IPS-20b (cell line): Measurements from ENCODE around the gene FMNL2.
"Not testable (repeated sequence)": the region's sequence is repeated elsewhere in the genome, so short reads cannot be mapped to it uniquely, and the experiment has no call there.

Experiments
- H3K27ac ChIP-seq: one replicate; pipeline ENCODE4 v1.5.1; 2013; ENCODE audit warnings: low read length
- H3K27me3 ChIP-seq: 2 replicates; pipeline ENCODE4 v1.6.1; 2013; ENCODE audit warnings: mild to moderate bottlenecking, low read length, inconsistent platforms; ENCODE audit not compliant: insufficient read depth
- H3K36me3 ChIP-seq: 2 replicates; pipeline ENCODE4 v1.6.1; 2013; ENCODE audit warnings: low read depth, mild to moderate bottlenecking, inconsistent platforms, low read length, moderate library complexity; ENCODE audit not compliant: insufficient read depth
- H3K4me1 ChIP-seq: 2 replicates; pipeline ENCODE4 v1.6.1; 2013; ENCODE audit warnings: mild to moderate bottlenecking, control low read depth, inconsistent platforms, low read length, moderate library complexity; ENCODE audit not compliant: insufficient read depth
- H3K4me3 ChIP-seq: 2 replicates; pipeline ENCODE4 v1.5.1; 2013; ENCODE audit warnings: mild to moderate bottlenecking, low read length, inconsistent platforms
- H3K9ac ChIP-seq: 2 replicates; pipeline ENCODE4 v1.6.1; 2013; ENCODE audit warnings: low read depth, mild to moderate bottlenecking, inconsistent platforms, low read length, moderate library complexity
- H3K9me3 ChIP-seq: 2 replicates; pipeline ENCODE4 v1.6.1; 2013; ENCODE audit warnings: mild to moderate bottlenecking, low read depth, low read length, inconsistent platforms; ENCODE audit not compliant: insufficient read depth

FMNL2 gene

DNA sequence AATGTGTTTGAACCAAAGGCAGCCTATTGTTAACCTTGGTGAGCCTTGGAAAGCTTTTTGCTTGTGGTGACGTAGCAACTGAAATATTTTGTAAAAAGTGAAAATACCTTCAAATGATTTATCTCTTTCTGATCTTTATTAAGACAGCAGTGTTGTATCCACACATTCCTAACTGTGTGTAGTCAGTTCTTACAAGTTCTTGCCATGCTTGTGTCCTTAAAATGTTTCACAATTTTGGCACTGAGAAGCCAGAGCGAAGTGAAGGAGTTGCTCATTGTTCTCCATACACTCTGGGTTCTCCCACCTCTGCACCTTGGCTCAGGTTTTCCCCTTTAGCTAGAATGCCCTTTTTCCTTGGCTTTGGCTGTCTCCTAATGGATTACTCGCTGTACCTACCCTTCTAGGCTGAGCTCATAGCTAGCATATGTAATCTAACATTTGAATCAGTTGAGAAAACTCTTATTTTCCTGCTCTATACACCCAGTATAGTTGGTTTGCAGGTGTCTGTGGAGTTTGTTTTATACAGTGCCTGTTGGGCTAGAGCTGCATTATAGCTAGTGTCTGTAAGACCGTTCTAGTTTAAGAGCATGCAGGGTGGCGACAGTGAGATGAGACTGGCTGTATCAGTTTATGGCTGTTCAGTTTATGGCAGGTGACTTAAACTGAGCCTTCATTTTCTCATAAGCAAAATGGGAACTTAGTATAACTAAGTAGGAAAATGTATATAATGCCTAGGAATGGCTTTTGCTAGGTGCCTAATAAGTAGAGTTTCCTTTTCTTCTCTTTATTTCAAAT lies 45.5 kb downstream of the FMNL2 start:
- H3K36me3 ChIP-seq = no peaks in the 10 kb centered on the region
- no peak overlapping the region for H3K4me3 ChIP-seq
- peaks cover 17% of the 10 kb centered on the region; the same call in 1 of the 2 replicates for H3K4me1 ChIP-seq
- H3K9me3 ChIP-seq = no peaks in the 10 kb centered on the region
- H3K27ac ChIP-seq = no peak overlapping the region
- no peaks in the 10 kb centered on the region for H3K27me3 ChIP-seq
- no peak overlapping the region for H3K9ac ChIP-seq

GRCh38 chr2:152383702-152384101 lies 48.7 kb downstream of the FMNL2 start:
- Histone ChIP-seq H3K4me3 (no peak overlapping the region), H3K9ac (no peak overlapping the region), H3K27ac (no peak overlapping the region), H3K27me3 (no peaks in the 10 kb centered on the region), H3K36me3 (no peaks in the 10 kb centered on the region), H3K9me3 (no peaks in the 10 kb centered on the region), H3K4me1 (peaks cover 13% of the 10 kb centered on the region; the same call in 1 of the 2 replicates)

DNA sequence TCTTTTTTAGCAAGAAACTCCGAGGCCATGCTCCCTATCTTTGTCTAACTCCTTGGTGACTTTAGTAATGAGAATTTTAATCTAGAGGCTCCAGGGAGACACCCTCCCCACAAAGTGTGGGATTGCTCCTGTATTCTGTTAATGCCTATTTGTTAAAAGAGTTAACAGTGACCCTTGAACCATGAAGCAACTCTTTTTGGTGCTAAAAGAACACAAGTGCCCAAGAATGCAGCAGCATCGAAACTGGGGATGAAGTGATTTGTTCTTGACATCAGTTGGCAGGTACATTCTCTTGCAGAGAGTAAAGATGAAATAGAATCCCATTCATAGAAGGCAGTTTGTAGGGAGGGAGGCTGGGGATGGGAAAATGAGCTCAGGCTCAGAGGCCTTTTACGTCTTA lies 50.0 kb downstream of the FMNL2 start:
- Histone ChIP-seq H3K36me3 (no peaks in the 10 kb centered on the region), H3K27ac (no peak overlapping the region), H3K27me3 (no peaks in the 10 kb centered on the region), H3K4me3 (no peak overlapping the region), H3K4me1 (peaks cover 10% of the 10 kb centered on the region; the same call in 1 of the 2 replicates), H3K9ac (no peak overlapping the region), H3K9me3 (no peaks in the 10 kb centered on the region)

- Histone ChIP-seq H3K36me3 (no peaks in the 10 kb centered on the region), H3K4me1 (peaks cover 10% of the 10 kb centered on the region; the same call in 1 of the 2 replicates), H3K9me3 (no peaks in the 10 kb centered on the region), H3K4me3 (no peak overlapping the region), H3K9ac (no peak overlapping the region), H3K27me3 (no peaks in the 10 kb centered on the region), H3K27ac (no peak overlapping the region)
These were observed 50.7 kb downstream of the FMNL2 start for GRCh38 chr2:152385650-152386049.

GRCh38 chr2:152386266-152386665 lies 51.3 kb downstream of the FMNL2 start:
- Histone ChIP-seq H3K36me3 (no peaks in the 10 kb centered on the region), H3K27me3 (no peaks in the 10 kb centered on the region), H3K4me1 (peaks cover 10% of the 10 kb centered on the region; the same call in 1 of the 2 replicates), H3K9me3 (no peaks in the 10 kb centered on the region), H3K4me3 (no peak overlapping the region), H3K27ac (no peak overlapping the region), H3K9ac (no peak overlapping the region)

DNA sequence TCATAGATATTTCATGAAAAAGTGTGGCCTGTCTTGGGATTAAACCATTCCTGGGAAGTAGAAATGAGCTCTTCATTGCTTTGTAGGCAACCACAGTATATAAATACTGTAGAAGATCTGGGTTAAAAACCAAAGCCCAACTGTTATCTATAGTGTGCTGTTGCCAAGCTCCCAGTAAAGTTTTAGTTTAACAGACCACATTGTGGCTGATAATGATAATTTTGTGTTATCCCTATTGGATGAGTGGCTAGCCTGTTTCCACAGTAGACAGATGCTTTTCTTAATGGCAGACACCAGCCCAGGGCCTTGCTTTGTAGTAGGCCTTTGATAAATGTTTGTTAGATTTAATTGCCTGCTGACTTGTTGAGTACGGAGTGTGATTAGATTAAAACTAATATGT lies 52.1 kb downstream of the FMNL2 start:
- Histone ChIP-seq H3K4me3 (no peak overlapping the region), H3K9ac (no peak overlapping the region), H3K9me3 (no peaks in the 10 kb centered on the region), H3K4me1 (peaks cover 2% of the 10 kb centered on the region; the same call in 1 of the 2 replicates), H3K36me3 (no peaks in the 10 kb centered on the region), H3K27ac (no peak overlapping the region), H3K27me3 (no peaks in the 10 kb centered on the region)

GRCh38 chr2:152388269-152388668 lies 53.3 kb downstream of the FMNL2 start:
- H3K4me3 ChIP-seq, H3K36me3 ChIP-seq, H3K27ac ChIP-seq, H3K9ac ChIP-seq, H3K4me1 ChIP-seq, H3K9me3 ChIP-seq, H3K27me3 ChIP-seq: not testable (repeated sequence)

DNA sequence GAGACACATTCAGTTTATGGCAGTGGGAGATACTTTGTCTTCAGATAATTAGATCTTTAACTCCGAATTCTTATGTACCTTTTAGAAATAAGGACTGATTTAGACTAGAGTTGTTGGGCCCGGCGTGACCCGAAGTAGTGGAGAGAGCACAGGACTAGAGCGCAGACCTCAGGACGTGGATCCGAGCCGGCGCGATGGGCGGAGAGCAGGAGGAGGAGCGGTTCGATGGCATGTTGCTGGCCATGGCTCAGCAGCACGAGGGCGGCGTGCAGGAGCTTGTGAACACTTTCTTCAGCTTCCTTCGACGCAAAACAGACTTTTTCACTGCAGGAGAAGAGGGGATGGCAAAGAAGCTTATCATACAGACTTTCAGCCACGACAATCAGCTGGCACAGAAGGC lies 54.5 kb downstream of the FMNL2 start:
- peaks cover 2% of the 10 kb centered on the region; the same call in 1 of the 2 replicates for H3K4me1 ChIP-seq
- no peak overlapping the region for H3K27ac ChIP-seq
- no peaks in the 10 kb centered on the region for H3K9me3 ChIP-seq
- no peaks in the 10 kb centered on the region for H3K36me3 ChIP-seq
- no peaks in the 10 kb centered on the region for H3K27me3 ChIP-seq
- no peak overlapping the region for H3K9ac ChIP-seq
- no peak overlapping the region for H3K4me3 ChIP-seq

GRCh38 chr2:152390837-152391236 lies 55.9 kb downstream of the FMNL2 start:
- H3K9me3 ChIP-seq = no peaks in the 10 kb centered on the region
- H3K9ac ChIP-seq = no peak overlapping the region
- H3K4me1 ChIP-seq = peaks cover 13% of the 10 kb centered on the region; the same call in 1 of the 2 replicates
- H3K36me3 ChIP-seq = no peaks in the 10 kb centered on the region
- no peaks in the 10 kb centered on the region for H3K27me3 ChIP-seq
- no peak overlapping the region for H3K4me3 ChIP-seq
- no peak overlapping the region for H3K27ac ChIP-seq

DNA sequence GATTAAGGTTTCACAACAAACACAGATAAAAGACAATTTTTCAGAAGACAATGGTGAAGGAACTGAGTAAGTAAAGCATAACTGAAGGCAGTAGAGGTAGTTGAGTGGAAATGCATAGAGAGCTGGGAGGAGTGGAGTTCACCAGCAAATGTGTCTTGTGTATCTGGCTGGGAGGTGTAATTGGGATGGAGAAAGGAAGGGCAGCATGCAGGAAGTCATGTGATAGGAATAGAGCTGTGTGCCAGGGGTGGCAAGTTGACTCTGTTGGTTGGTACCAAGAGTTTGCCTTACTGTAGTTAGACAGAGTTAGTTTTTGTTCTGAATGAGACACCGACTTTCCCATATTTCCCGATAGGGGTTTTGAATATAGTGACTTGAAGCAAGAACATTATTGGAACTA lies 56.3 kb downstream of the FMNL2 start:
- no peak overlapping the region for H3K4me3 ChIP-seq
- H3K9me3 ChIP-seq = no peaks in the 10 kb centered on the region
- no peak overlapping the region for H3K27ac ChIP-seq
- H3K9ac ChIP-seq = no peak overlapping the region
- H3K27me3 ChIP-seq = no peaks in the 10 kb centered on the region
- no peaks in the 10 kb centered on the region for H3K36me3 ChIP-seq
- H3K4me1 ChIP-seq = peaks cover 18% of the 10 kb centered on the region

- no peak overlapping the region for H3K9ac ChIP-seq
- H3K9me3 ChIP-seq = no peaks in the 10 kb centered on the region
- no peak overlapping the region for H3K4me3 ChIP-seq
- peaks cover 22% of the 10 kb centered on the region for H3K4me1 ChIP-seq
- no peaks in the 10 kb centered on the region for H3K27me3 ChIP-seq
- H3K36me3 ChIP-seq = no peaks in the 10 kb centered on the region
- H3K27ac ChIP-seq = no peak overlapping the region
These were observed 58.4 kb downstream of the FMNL2 start for GRCh38 chr2:152393377-152393776.

DNA sequence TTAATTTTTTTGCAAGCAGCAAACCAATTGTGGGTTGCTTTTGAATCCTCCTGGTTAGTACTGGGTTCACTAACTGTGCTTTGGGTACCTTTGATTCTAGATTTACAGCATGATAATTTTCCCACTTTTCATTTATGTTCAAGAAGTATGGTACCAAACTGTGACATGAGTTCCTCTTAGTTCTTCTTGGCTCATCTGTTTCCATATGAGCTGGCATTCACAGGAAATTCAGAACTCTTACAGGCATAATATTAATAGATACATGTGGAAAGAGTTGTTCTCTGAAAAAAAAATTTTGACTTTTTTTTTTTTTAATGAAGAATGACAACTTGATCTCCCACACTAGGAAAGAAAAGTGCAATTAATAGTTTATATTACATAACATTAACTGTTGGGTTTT lies 59.4 kb downstream of the FMNL2 start:
- no peaks in the 10 kb centered on the region for H3K27me3 ChIP-seq

More for the DNA sequence above, 59.4 kb downstream of the FMNL2 start:
- H3K9me3 ChIP-seq = no peaks in the 10 kb centered on the region
- no peak overlapping the region for H3K27ac ChIP-seq
- H3K9ac ChIP-seq = no peak overlapping the region
- no peak overlapping the region for H3K4me3 ChIP-seq
- H3K36me3 ChIP-seq = no peaks in the 10 kb centered on the region
- H3K4me1 ChIP-seq = peaks cover 22% of the 10 kb centered on the region
